Heart right ventricle (tissue), 16 donors: Measurements from ENCODE around the gene LSM3. TPM values are rescaled to one million over a fixed set of nuclear protein-coding genes. Genes with fewer than 3 reads are reported as not detected.

Experiments used
- ATAC-seq, 8 donors: fragments of 200-7000 bp; cut with Tn5 transposase; one replicate each; pipeline ENCODE4 v1.9.1; 2020; ENCODE audit warnings: mild to moderate bottlenecking in 8 of 8, moderate library complexity in 8 of 8, moderate number of reproducible peaks in 1 of 8
- DNase-seq, 2 donors: peaks; one replicate each; pipeline ENCODE4 v3.0.0-alpha.2; 2020
- H3K27ac ChIP-seq, 10 donors: fragments of 200-600 bp; sonication (generic) in 2 of 10; one replicate each; pipeline versions ENCODE4 v1.5.0 to v1.8.0; 2020 to 2022; ENCODE audit warnings: mild to moderate bottlenecking in 3 of 10
- H3K27me3 ChIP-seq, 7 donors: fragments of 200-600 bp; one replicate each; pipeline ENCODE4 v1.8.0; 2021 to 2022; ENCODE audit warnings: mild to moderate bottlenecking in 2 of 7
- H3K36me3 ChIP-seq, 9 donors: fragments of 200-600 bp; sonication (generic) in 1 of 9; one replicate each; pipeline versions ENCODE4 v1.5.0 to v1.8.0; 2020 to 2022; ENCODE audit warnings: mild to moderate bottlenecking in 2 of 9
- H3K4me1 ChIP-seq, 9 donors: fragments of 200-600 bp; sonication (generic) in 1 of 9; one replicate each; pipeline versions ENCODE4 v1.5.0 to v1.8.0; 2020 to 2022; ENCODE audit warnings: mild to moderate bottlenecking in 4 of 9
- H3K4me3 ChIP-seq, 10 donors: fragments of 200-600 bp; sonication (generic) in 2 of 10; one replicate each; pipeline versions ENCODE4 v1.5.0 to v1.8.0; 2020 to 2022; ENCODE audit warnings: mild to moderate bottlenecking in 7 of 10, moderate library complexity in 2 of 10
- H3K9me3 ChIP-seq, 11 donors: fragments of 200-600 bp in 10 of 11; sonication (generic) in 2 of 11; one replicate each; pipeline versions ENCODE4 v1.5.0 to v1.8.0; 2013 to 2022; ENCODE audit warnings: mild to moderate bottlenecking in 2 of 11, control low read depth in 1 of 11, moderate library complexity in 1 of 11
- WGBS, 2 donors: extraction: QIAGEN DNeasy Blood & Tissue Kit; methylation state at CpG; one replicate each; pipeline ENCODE4 v1.1.7; 2013; ENCODE audit warnings: inconsistent platforms in 1 of 2; 5-methylcytosine and 5-hydroxymethylcytosine counted together
- intact Hi-C, 10 donors: fragments of 100-400 bp; cut with DNase I; formaldehyde crosslinking; loops; one replicate each; pipeline versions ENCODE4 v1.11.1 to v1.14.2; 2022
- polyA plus RNA-seq, 2 donors: library from polyadenylated mRNA; stranded (reverse); fragments of 200-250 nt; gene quantifications; one replicate each; pipeline ENCODE4 v1.2.3, GENCODE V29; 2013
- total RNA-seq, 10 donors: library from RNA; stranded (reverse); fragmentation: NEBNext Ultra II Directional in 3 of 10; extraction: Animal tissue kit (Norgen Biotek cat#: 25700) in 3 of 10; gene quantifications; one replicate each; pipeline versions ENCODE4 v1.2.1 to v1.2.4, GENCODE V29; 2021 to 2023
- TF ChIP-seq, protein P1 (sequence below), 9 donors: fragments of 200-600 bp; sonication (generic) in 2 of 9; IDR thresholded peaks; one replicate each; pipeline versions ENCODE4 v1.5.0 to v1.8.0; 2021 to 2022; ENCODE audit warnings: antibody characterized with exemption in 9 of 9, mild to moderate bottlenecking in 5 of 9, moderate library complexity in 1 of 9
- donor health status: Arrhythmogenic right ventricular cardiomyopathy.
- donor health status: ischemic (EF 13 %, LVEDD 7.1; RV severe dilation, severe dysfunction).
- donor health status: healthy with polysubstance abuse.
- donor health status: DM: no; HTN: yes; CAD: no.
- donor health status: DM: no; HTN: no; CAD: no.
- donor health status: ischemic (EF 25% LVEDD 6.9; RV normal size, moderate dysfunction).
- donor health status: ischemic (EF 25% LVEDD 5.7; RV mildly dilated, moderate dysfunction).
- donor health status: healthy.
- donor health status: DM: yes; HTN: yes; CAD: no.
- donor health status: Ischemic cardiomyopathy.
- donor health status: ischemic (EF 35%, LVEDD 5.7; RV mildly dilated, moderate dysfunction).
- donor health status: nonischemic (EF 11% LVEDD 7.7; RV severe dilation, severe dysfunction).
- donor health status: DM: yes; HTN: yes; CAD: no.
- donor health status: PGD.
- donor health status: ischemic (EF 29% LVEDD 5.4; RV normal size, mild dysfunction).
- donor health status: nonischemic (EF 23%, LVEDD 6.1; RV moderate dilation, normal function).

The LSM3 gene
- total and polyA plus RNA-seq, 12 donors, result 5.6 to 18.0 (median 15.2) TPM

GRCh38 chr3:14245248-14245639, 66.6 kb downstream of the LSM3 start:
- WGBS, 2 donors, result 90 to 92% methylated on average over 6 of the region's 6 CpGs
- peaks cover 0 to 6% (median 0%) of the 10 kb centered on the region in 11 donors for H3K9me3 ChIP-seq
- peaks cover 0 to 33% (median 0%) of the 10 kb centered on the region in 7 donors for H3K27me3 ChIP-seq
- intact Hi-C loops, result no loop called here
- ATAC-seq, result no peak
- no peak overlapping the region for H3K27ac ChIP-seq
- no peak overlapping the region for H3K4me3 ChIP-seq
- TF ChIP-seq, protein P1, sequence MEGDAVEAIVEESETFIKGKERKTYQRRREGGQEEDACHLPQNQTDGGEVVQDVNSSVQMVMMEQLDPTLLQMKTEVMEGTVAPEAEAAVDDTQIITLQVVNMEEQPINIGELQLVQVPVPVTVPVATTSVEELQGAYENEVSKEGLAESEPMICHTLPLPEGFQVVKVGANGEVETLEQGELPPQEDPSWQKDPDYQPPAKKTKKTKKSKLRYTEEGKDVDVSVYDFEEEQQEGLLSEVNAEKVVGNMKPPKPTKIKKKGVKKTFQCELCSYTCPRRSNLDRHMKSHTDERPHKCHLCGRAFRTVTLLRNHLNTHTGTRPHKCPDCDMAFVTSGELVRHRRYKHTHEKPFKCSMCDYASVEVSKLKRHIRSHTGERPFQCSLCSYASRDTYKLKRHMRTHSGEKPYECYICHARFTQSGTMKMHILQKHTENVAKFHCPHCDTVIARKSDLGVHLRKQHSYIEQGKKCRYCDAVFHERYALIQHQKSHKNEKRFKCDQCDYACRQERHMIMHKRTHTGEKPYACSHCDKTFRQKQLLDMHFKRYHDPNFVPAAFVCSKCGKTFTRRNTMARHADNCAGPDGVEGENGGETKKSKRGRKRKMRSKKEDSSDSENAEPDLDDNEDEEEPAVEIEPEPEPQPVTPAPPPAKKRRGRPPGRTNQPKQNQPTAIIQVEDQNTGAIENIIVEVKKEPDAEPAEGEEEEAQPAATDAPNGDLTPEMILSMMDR (IDR thresholded peaks at IDR 0.05), result no peak
- no peak for DNase-seq
- no peaks in the 10 kb centered on the region for H3K36me3 ChIP-seq
- peaks cover 0 to 10% (median 0%) of the 10 kb centered on the region in 9 donors for H3K4me1 ChIP-seq

DNA sequence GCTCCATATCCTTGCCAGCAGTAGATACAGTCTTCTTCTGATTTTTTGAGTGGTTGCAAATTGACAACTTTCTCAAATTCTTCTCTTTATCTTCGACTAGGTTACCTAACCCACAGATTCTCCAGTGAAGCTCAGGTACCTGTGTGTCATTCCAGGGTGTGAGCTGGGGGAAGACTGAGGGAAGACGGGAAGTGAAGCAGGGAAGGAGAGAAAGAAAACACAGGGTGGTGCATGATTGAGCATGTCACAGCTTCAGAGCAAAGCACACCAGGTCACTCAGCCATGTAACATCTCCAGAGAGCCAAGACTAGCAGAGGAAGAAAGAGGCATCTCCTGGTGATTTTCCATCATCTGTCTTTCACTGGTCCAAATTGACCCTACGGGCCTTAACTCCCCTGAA, 67.2 kb downstream of the LSM3 start:
- no peak overlapping the region for H3K27ac ChIP-seq

DNA sequence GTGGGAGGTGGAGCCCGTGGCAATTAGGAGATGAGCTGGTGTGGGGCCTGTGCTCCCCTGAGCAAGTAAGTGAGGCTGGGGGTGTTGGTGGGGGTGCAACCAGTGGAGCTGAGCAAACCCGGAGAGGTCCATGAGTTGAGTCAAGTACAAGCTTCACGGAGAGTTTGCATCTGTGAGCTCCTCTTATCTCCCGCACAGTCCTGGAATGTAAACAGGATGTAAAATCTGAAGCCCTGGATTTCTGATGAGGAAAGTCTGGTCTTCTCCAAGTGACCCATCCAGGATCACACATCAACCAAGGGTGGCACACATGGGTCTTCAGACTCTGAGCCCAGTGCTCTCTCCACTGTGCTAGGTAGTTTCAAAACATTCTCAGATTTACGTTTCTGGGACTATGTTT, 67.8 kb downstream of the LSM3 start:
- peaks cover 0 to 33% (median 0%) of the 10 kb centered on the region in 7 donors for H3K27me3 ChIP-seq
- DNase-seq, result no peak
- H3K9me3 ChIP-seq, result peaks cover 0 to under 1% (median 0%) of the 10 kb centered on the region in 11 donors
- WGBS, 2 donors, result 72 to 80% methylated on average over 5 of the region's 5 CpGs
- no peak overlapping the region for H3K27ac ChIP-seq
- no peak overlapping the region for H3K4me3 ChIP-seq
- H3K36me3 ChIP-seq, result no peaks in the 10 kb centered on the region
- TF ChIP-seq, protein P1 (IDR thresholded peaks at IDR 0.05), result no peak
- peaks cover 0 to 10% (median 0%) of the 10 kb centered on the region in 9 donors for H3K4me1 ChIP-seq
- intact Hi-C loops, result no loop called here
- ATAC-seq, result no peak

More for the DNA sequence above, 67.2 kb downstream of the LSM3 start:
- intact Hi-C loops, result no loop called here
- Histone ChIP-seq H3K36me3 (no peaks in the 10 kb centered on the region), H3K4me3 (no peak overlapping the region), H3K9me3 (peaks cover 0 to 6% (median 0%) of the 10 kb centered on the region in 11 donors), H3K4me1 (peaks cover 0 to 10% (median 0%) of the 10 kb centered on the region in 9 donors), H3K27me3 (peaks cover 0 to 33% (median 0%) of the 10 kb centered on the region in 7 donors)
- WGBS, 2 donors, result 84 to 85% methylated on average over 3 of the region's 3 CpGs
- DNase-seq (no peak), ATAC-seq (no peak)
- TF ChIP-seq, protein P1 (IDR thresholded peaks at IDR 0.05), result no peak

DNA sequence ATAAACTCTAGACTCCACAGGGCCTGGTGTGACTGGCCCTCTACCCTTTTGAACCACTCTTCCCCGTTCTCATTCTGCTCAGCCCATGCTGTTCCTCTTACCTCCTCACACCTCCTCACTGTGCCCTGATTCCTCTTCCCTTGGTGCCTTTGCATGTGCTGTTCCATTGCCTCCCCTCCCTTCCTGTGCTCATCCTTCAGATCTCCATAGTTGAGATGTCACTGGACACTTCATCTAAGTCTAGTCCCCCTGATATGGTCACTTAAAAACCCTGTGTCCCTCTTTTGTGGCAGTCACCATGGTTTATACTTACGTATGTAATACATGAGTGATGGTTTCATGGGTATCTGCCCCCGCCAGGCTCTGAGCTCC, 69.8 kb downstream of the LSM3 start:
- Histone ChIP-seq H3K4me1 (peaks cover 0 to 10% (median 0%) of the 10 kb centered on the region in 9 donors), H3K9me3 (no peaks in the 10 kb centered on the region), H3K27me3 (peaks cover 0 to 27% (median 7%) of the 10 kb centered on the region in 7 donors), H3K36me3 (no peaks in the 10 kb centered on the region), H3K27ac (no peak overlapping the region), H3K4me3 (no peak overlapping the region)
- no peak for DNase-seq
- TF ChIP-seq, protein P1 (IDR thresholded peaks at IDR 0.05), result no peak
- peak in 2 of 8 donors; percentile 19 to 26 for ATAC-seq
- intact Hi-C loops, result no loop called here
- 75 to 87% methylated on average over 3 of the region's 3 CpGs for WGBS, 2 donors
